ENCODE results near the gene PPP1R12C. TPM values are rescaled to one million over a fixed set of nuclear protein-coding genes. Genes with fewer than 3 reads are reported as not detected.

The PPP1R12C gene
- total RNA-seq, 1 experiment from 2014 or later: 110 TPM

GRCh38 chr19:55071129-55071502 lies 46.3 kb downstream of the PPP1R12C start:
- Histone ChIP-seq H3K4me1 (replicated peaks; ENCODE audit: insufficient read depth) (peaks cover 40% of the 10 kb centered on the region), H3K79me2 (ENCODE audit: low read depth) (no peaks in the 10 kb centered on the region), H2AFZ (no peak overlapping the region), H3K36me3 (ENCODE audit: low read depth) (no peaks in the 10 kb centered on the region), H4K20me1 (ENCODE audit: insufficient read depth) (no peaks in the 10 kb centered on the region), H3F3A (ENCODE audit: insufficient read depth, low read depth) (peaks cover 44% of the 10 kb centered on the region), H3K27me3 (ENCODE audit: insufficient read depth, low read depth) (no peaks in the 10 kb centered on the region), H3K9me2 (ENCODE audit: insufficient read depth) (no peaks in the 10 kb centered on the region), H3K9me3 (ENCODE audit: insufficient read depth, low read depth) (no peaks in the 10 kb centered on the region), H3K27ac (peak overlapping the region; percentile 98), H3K4me2 (peak overlapping the region; percentile 94), H3K4me3 (no peak overlapping the region)
- intact Hi-C loops (cut with micrococcal nuclease; ENCODE audit: unreplicated experiment): no loop called here
- DNase-seq: peak; percentile 97 to 99
- TF ChIP-seq, protein P1, sequence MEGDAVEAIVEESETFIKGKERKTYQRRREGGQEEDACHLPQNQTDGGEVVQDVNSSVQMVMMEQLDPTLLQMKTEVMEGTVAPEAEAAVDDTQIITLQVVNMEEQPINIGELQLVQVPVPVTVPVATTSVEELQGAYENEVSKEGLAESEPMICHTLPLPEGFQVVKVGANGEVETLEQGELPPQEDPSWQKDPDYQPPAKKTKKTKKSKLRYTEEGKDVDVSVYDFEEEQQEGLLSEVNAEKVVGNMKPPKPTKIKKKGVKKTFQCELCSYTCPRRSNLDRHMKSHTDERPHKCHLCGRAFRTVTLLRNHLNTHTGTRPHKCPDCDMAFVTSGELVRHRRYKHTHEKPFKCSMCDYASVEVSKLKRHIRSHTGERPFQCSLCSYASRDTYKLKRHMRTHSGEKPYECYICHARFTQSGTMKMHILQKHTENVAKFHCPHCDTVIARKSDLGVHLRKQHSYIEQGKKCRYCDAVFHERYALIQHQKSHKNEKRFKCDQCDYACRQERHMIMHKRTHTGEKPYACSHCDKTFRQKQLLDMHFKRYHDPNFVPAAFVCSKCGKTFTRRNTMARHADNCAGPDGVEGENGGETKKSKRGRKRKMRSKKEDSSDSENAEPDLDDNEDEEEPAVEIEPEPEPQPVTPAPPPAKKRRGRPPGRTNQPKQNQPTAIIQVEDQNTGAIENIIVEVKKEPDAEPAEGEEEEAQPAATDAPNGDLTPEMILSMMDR (conservative IDR thresholded peaks at IDR 0.05): no peak
- no peak for TF ChIP-seq EZH2 (IDR thresholded peaks at IDR 0.05; ENCODE audit: low read depth)
- BruUV-seq (replicated peaks): no TSS peak
- ChIA-PET POLR2A (ENCODE audit: unreplicated experiment) (interaction anchor here (0.7 kb wide), 2 partner anchors 534 to 628 kb away, joined by 5 to 6 read pairs; partner anchors contain the start of gene ZNF865), CTCF (no interaction called here)

DNA sequence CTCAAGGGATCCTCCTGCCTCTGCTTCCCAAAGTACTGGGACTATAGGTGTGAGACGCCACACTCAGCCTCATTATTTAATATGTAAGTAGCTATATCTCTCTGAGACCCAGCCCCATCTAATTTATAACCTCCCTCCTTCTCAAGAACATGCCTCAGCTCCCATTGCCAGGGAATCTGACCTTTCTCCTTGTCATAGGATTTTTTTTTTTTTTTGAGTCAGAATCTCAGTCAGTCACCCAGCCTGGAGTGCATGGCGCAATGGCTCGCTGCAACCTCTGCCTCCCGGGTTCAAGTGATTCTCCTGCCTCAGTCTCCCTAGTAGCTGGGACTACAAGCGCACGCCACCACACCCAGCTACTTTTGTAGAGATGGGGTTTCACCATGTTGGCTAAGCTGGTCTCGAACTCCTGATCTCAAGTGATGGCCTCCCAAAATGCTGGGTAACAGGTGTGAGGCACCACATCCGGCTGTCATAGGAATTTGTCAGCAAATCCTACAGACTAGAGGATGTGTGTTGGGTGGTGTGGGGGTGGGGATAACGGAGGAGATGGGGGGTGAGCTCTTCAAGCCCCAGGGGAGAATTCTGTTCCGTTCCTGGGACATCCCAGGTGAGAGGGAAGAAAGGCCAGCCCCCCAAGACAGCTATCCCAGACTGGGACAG lies 46.8 kb downstream of the PPP1R12C start:
- TF ChIP-seq, protein P1 (conservative IDR thresholded peaks at IDR 0.05): no peak
- TF ChIP-seq EZH2 (IDR thresholded peaks at IDR 0.05; ENCODE audit: low read depth): no peak
- Histone ChIP-seq H4K20me1 (ENCODE audit: insufficient read depth) (no peaks in the 10 kb centered on the region), H3F3A (ENCODE audit: insufficient read depth, low read depth) (peaks cover 46% of the 10 kb centered on the region), H3K4me3 (peak overlapping the region; percentile 63; the same call in 1 of the 2 replicates), H3K79me2 (ENCODE audit: low read depth) (no peaks in the 10 kb centered on the region), H3K36me3 (ENCODE audit: low read depth) (no peaks in the 10 kb centered on the region), H3K27ac (peak overlapping the region; percentile 98), H3K27me3 (ENCODE audit: insufficient read depth, low read depth) (no peaks in the 10 kb centered on the region), H3K4me1 (replicated peaks; ENCODE audit: insufficient read depth) (peaks cover 40% of the 10 kb centered on the region), H3K9me3 (ENCODE audit: insufficient read depth, low read depth) (no peaks in the 10 kb centered on the region), H3K9me2 (ENCODE audit: insufficient read depth) (no peaks in the 10 kb centered on the region), H2AFZ (no peak overlapping the region), H3K4me2 (peak overlapping the region; percentile 94)
- DNase-seq: peak in 1 of 2 experiments; percentile 43
- no TSS peak for BruUV-seq (replicated peaks)
- intact Hi-C loops (cut with micrococcal nuclease; ENCODE audit: unreplicated experiment): no loop called here
- POLR2A ChIA-PET (ENCODE audit: unreplicated experiment): interaction anchor here (0.7 kb wide), 3 partner anchors 450 to 627 kb away, joined by 5 to 8 read pairs (median 6); partner anchors contain the start of gene ZNF865
- CTCF ChIA-PET: interaction anchor here (0.6 kb wide), 1 partner anchor 20 kb away, joined by 3 read pairs; no protein-coding TSS in a partner anchor

- Histone ChIP-seq H3K79me2 (ENCODE audit: low read depth) (no peaks in the 10 kb centered on the region), H3K4me2 (peak overlapping the region; percentile 94), H3K4me3 (peak overlapping the region; percentile 63; the same call in 1 of the 2 replicates), H4K20me1 (ENCODE audit: insufficient read depth) (no peaks in the 10 kb centered on the region), H3K4me1 (replicated peaks; ENCODE audit: insufficient read depth) (peaks cover 32% of the 10 kb centered on the region), H3K9me3 (ENCODE audit: insufficient read depth, low read depth) (no peaks in the 10 kb centered on the region), H3K27ac (peak overlapping the region; percentile 98), H3K9me2 (ENCODE audit: insufficient read depth) (no peaks in the 10 kb centered on the region), H3K27me3 (ENCODE audit: insufficient read depth, low read depth) (no peaks in the 10 kb centered on the region), H3F3A (ENCODE audit: insufficient read depth, low read depth) (peaks cover 40% of the 10 kb centered on the region), H3K36me3 (ENCODE audit: low read depth) (no peaks in the 10 kb centered on the region), H2AFZ (no peak overlapping the region)
- POLR2A ChIA-PET (ENCODE audit: unreplicated experiment): interaction anchor here (0.7 to 1.0 kb wide), 2 partner anchors 16 to 338 kb away, joined by 3 to 4 read pairs; partner anchors contain the start of gene UBE2S
- TF ChIP-seq, protein P1 (conservative IDR thresholded peaks at IDR 0.05): no peak
- no peak for TF ChIP-seq EZH2 (IDR thresholded peaks at IDR 0.05; ENCODE audit: low read depth)
- DNase-seq: no peak
- BruUV-seq (replicated peaks): no TSS peak
- CTCF ChIA-PET: interaction anchor here (0.5 to 0.6 kb wide), 2 partner anchors 19 to 583 kb away, joined by 3 to 11 read pairs; no protein-coding TSS in a partner anchor
- intact Hi-C loops (cut with micrococcal nuclease; ENCODE audit: unreplicated experiment): loop anchor here (2.0 to 10.0 kb wide), 4 partner anchors 47 to 605 kb away; partner anchors contain the start of genes LENG9, PPP1R12C and ZNF628
Measured at GRCh38 chr19:55069865-55070197, 47.6 kb downstream of the PPP1R12C start.

Measured in PC-9 (cell line).